HG02642 (cell line): ENCODE results near the gene FXR2.

Experiments
- ATAC-seq: cut with Tn5 transposase; IDR thresholded peaks from one replicate; pipeline ENCODE4 v1.9.1; 2021; ENCODE audit warnings: mild to moderate bottlenecking; ENCODE audit not compliant: unreplicated experiment, poor library complexity

Gene FXR2

GRCh38 chr17:7589891-7590691 is 24.6 kb downstream of the FXR2 start, which contains the start of gene SOX15:
TSS of gene SOX15 (minus strand) at chr17:7590094. CDS start at chr17:7589676, 418 bp downstream.
- no peak for ATAC-seq

- ATAC-seq, result no peak
Observed at GRCh38 chr17:7589204-7589868, 25.4 kb downstream of the FXR2 start.

GRCh38 chr17:7588553-7589203 is 26.0 kb downstream of the FXR2 start:
- ATAC-seq, result no peak

- ATAC-seq, result no peak
Observed at GRCh38 chr17:7587420-7588151, 27.1 kb downstream of the FXR2 start.

- no peak for ATAC-seq
Observed at GRCh38 chr17:7586673-7587419, 27.9 kb downstream of the FXR2 start.

GRCh38 chr17:7583253-7584109 is 31.2 kb downstream of the FXR2 start, which contains the start of gene MPDU1:
TSS of gene MPDU1 (plus strand) at chr17:7583852. CDS start at chr17:7583863, 11 bp downstream.
- peak; percentile 76 for ATAC-seq

- ATAC-seq, result no peak
Observed at GRCh38 chr17:7582396-7583252, 32.1 kb downstream of the FXR2 start.

- no peak for ATAC-seq
Observed at GRCh38 chr17:7580604-7581575, 33.8 kb downstream of the FXR2 start.

- ATAC-seq, result no peak
Observed at GRCh38 chr17:7579834-7580603, 34.7 kb downstream of the FXR2 start.

- ATAC-seq, result peak; percentile 35
Observed at GRCh38 chr17:7579001-7579833, 35.5 kb downstream of the FXR2 start, which contains the start of gene CD68. TSS of gene CD68 (plus strand) at chr17:7579638. CDS start at chr17:7579678, 40 bp downstream.

GRCh38 chr17:7577327-7578199 is 37.1 kb downstream of the FXR2 start:
- no peak for ATAC-seq

- no peak for ATAC-seq
Observed at GRCh38 chr17:7576432-7576937, 38.2 kb downstream of the FXR2 start.

- ATAC-seq, result no peak
Observed at GRCh38 chr17:7575959-7576358, 38.7 kb downstream of the FXR2 start.

GRCh38 chr17:7575481-7575883 is 39.2 kb downstream of the FXR2 start:
- ATAC-seq, result no peak
